K562 (cell line): ENCODE results near the gene CD79A. TPM values are rescaled to one million over a fixed set of nuclear protein-coding genes. Genes with fewer than 3 reads are reported as not detected.

ENCODE experiments used
- CBX1 ChIP-seq: sonication (generic); IDR thresholded peaks from 2 replicates; pipeline ENCODE4 v1.6.1; 2016; ENCODE audit warnings: antibody characterized with exemption, low read depth, mild to moderate bottlenecking
- CTBP1 ChIP-seq: fragments of 450-650 bp; IDR thresholded peaks from 2 replicates; pipeline ENCODE4 v1.6.1; 2016; ENCODE audit warnings: borderline replicate concordance
- EP300 ChIP-seq: IDR thresholded peaks from 2 replicates; pipeline ENCODE4 v1.6.1; 2012; ENCODE audit warnings: low read length, improper control_type of control experiment
- HIVEP1 ChIP-seq: fragments of 250-450 bp; sonication (Bioruptor Pico); IDR thresholded peaks from 2 replicates; pipeline ENCODE4 v1.4.0; 2020; ENCODE audit warnings: mild to moderate bottlenecking
- MAFG ChIP-seq: fragments of 450-650 bp; conservative IDR thresholded peaks from 2 replicates; pipeline ENCODE4 v1.6.1; 2016; ENCODE audit warnings: missing genetic modification characterization, missing compliant biosample characterization
- MCM2 ChIP-seq: fragments of 450-650 bp; IDR thresholded peaks from 2 replicates; pipeline ENCODE4 v1.6.1; 2017; ENCODE audit warnings: low read depth, mild to moderate bottlenecking
- PBX2 ChIP-seq, 2 experiments: IDR thresholded peaks in 1 of 2; conservative IDR thresholded peaks in 1 of 2; 2 replicates each; pipeline ENCODE4 v1.6.1; 2016; ENCODE audit warnings: low read depth in 2 of 2, mild to moderate bottlenecking in 1 of 2, missing compliant biosample characterization in 1 of 2, missing genetic modification characterization in 1 of 2, moderate library complexity in 1 of 2
- POLR2A ChIP-seq: fragments of 450-650 bp; conservative IDR thresholded peaks from 2 replicates; pipeline ENCODE4 v1.6.1; 2016
- RBFOX2 ChIP-seq: fragments of 200-400 bp; formaldehyde crosslinking; IDR thresholded peaks from 2 replicates; pipeline ENCODE4 v1.6.1; 2017; ENCODE audit warnings: low read depth, mild to moderate bottlenecking, low read length, moderate library complexity
- RFX7 ChIP-seq: fragments of 250-450 bp; sonication (Bioruptor Pico); IDR thresholded peaks from 2 replicates; pipeline ENCODE4 v1.5.1; 2021; ENCODE audit warnings: mild to moderate bottlenecking
- SNRNP70 ChIP-seq: fragments of 200-400 bp; formaldehyde crosslinking; optimal IDR thresholded peaks from 2 replicates; pipeline ENCODE3; 2017; ENCODE audit warnings: low read depth, low read length
- SRSF1 ChIP-seq: fragments of 200-400 bp; formaldehyde crosslinking; IDR thresholded peaks from 2 replicates; pipeline ENCODE4 v1.6.1; 2017; ENCODE audit warnings: mild to moderate bottlenecking, low read depth, low read length, moderate library complexity
- SRSF3 ChIP-seq: fragments of 200-400 bp; formaldehyde crosslinking; IDR thresholded peaks from 2 replicates; pipeline ENCODE4 v1.6.1; 2016; ENCODE audit warnings: mild to moderate bottlenecking, low read length, moderate library complexity; ENCODE audit not compliant: insufficient read depth
- U2AF1 ChIP-seq: fragments of 200-400 bp; formaldehyde crosslinking; optimal IDR thresholded peaks from 2 replicates; pipeline ENCODE3; 2017; ENCODE audit warnings: mild to moderate bottlenecking, low read depth, low read length, moderate library complexity
- ZBTB17 ChIP-seq: fragments of 450-650 bp; formaldehyde crosslinking; IDR thresholded peaks from 2 replicates; pipeline ENCODE4 v1.4.0; 2020; ENCODE audit warnings: mild to moderate bottlenecking
- ZBTB2 ChIP-seq: fragments of 450-650 bp; IDR thresholded peaks from 2 replicates; pipeline ENCODE4 v1.6.1; 2016; ENCODE audit warnings: antibody characterized with exemption
- ZBTB7A ChIP-seq: IDR thresholded peaks from 2 replicates; pipeline ENCODE4 v1.6.1; 2011; ENCODE audit warnings: low read depth, mild to moderate bottlenecking, low read length, moderate library complexity, borderline replicate concordance; ENCODE audit not compliant: control insufficient read depth
- ZFX ChIP-seq: sonication (generic); formaldehyde crosslinking; IDR thresholded peaks from 2 replicates; pipeline ENCODE4 v1.8.0; 2022; ENCODE audit warnings: mild to moderate bottlenecking, missing genetic modification reagents, moderate library complexity
- ZNF232 ChIP-seq: sonication (generic); formaldehyde crosslinking; IDR thresholded peaks from 2 replicates; pipeline ENCODE4 v1.8.0; 2022; ENCODE audit warnings: mild to moderate bottlenecking, missing genetic modification reagents
- ZNF785 ChIP-seq: fragments of 250-450 bp; sonication (Bioruptor Pico); IDR thresholded peaks from 2 replicates; pipeline ENCODE4 v1.4.0; 2020; ENCODE audit warnings: mild to moderate bottlenecking
- polyA plus RNA-seq, 8 experiments: library from polyadenylated mRNA; depleted of rRNA in 4 of 8; stranded (reverse) in 5 of 8; unstranded in 3 of 8; fragments of >200 nt; fragmentation: Nextera tagmentation in 2 of 8; fragmentation: Illumina TruSeq in 1 of 8; extraction: Ambion mirVana in 2 of 8; extraction: Trizol in 1 of 8; gene quantifications; 2 replicates each; pipeline versions ENCODE4 v1.2.1 to v1.2.3, GENCODE V29; 2011 to 2014; ENCODE audit warnings: inconsistent platforms in 1 of 8, missing spikeins in 1 of 8
- total RNA-seq, 7 experiments: library from RNA; depleted of rRNA in 6 of 7; stranded (reverse); fragments of >200 nt in 6 of 7; fragmentation: Illumina TruSeq in 2 of 7; extraction: Trizol in 2 of 7; gene quantifications; 2 replicates each; pipeline versions ENCODE4 v1.2.1 to v1.2.3, GENCODE V29; 2011 to 2021; ENCODE audit warnings: low replicate concordance in 1 of 7
- TF ChIP-seq, protein P1 (sequence below): fragments of 250-450 bp; sonication (Bioruptor Pico); IDR thresholded peaks from 2 replicates; pipeline ENCODE4 v1.8.0; 2021; ENCODE audit warnings: moderate library complexity, mild to moderate bottlenecking, inconsistent platforms
- TF ChIP-seq, protein P2 (sequence below): fragments of 250-450 bp; sonication (Bioruptor Pico); IDR thresholded peaks from 2 replicates; pipeline ENCODE4 v1.8.0; 2022; ENCODE audit warnings: inconsistent platforms, mild to moderate bottlenecking, moderate library complexity, borderline replicate concordance

CD79A gene
- total and polyA plus RNA-seq, 9 of the 15 experiments (the other 6 are each of a cell fraction or from before 2014, with no cell fraction given), result 0.04 to 0.72 (median 0.17) TPM; not detected in 3

DNA sequence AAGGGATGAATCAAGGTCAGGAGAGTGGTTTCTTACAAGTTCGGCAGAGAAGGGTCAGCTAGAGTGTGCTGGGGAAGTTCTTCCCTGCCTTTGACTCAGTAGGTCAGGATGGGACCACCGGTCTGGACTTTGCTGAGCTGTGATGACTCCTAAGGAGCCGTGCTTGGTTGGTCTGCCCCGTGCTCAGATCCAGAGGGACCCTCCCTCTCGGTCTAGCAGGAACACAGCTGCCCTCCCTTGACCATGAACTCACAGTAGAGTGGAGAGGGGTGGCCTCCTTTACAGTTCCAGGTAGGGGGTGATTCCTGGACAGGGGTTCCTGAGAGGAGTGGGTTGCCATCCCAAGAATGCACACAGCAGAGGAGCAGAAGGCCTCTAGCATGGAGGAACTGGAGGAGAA is 12.7 kb upstream of the CD79A start (continued):
- TF ChIP-seq PBX2 (CRISPR knock-in tag; IDR thresholded peaks at IDR 0.05; ENCODE audit: low read depth), result no peak
- no peak for TF ChIP-seq PBX2 (tag; conservative IDR thresholded peaks at IDR 0.05; ENCODE audit: low read depth)
- no peak for TF ChIP-seq EP300
- no peak for TF ChIP-seq U2AF1
- TF ChIP-seq MAFG (tag), result no peak
- TF ChIP-seq, protein P1, sequence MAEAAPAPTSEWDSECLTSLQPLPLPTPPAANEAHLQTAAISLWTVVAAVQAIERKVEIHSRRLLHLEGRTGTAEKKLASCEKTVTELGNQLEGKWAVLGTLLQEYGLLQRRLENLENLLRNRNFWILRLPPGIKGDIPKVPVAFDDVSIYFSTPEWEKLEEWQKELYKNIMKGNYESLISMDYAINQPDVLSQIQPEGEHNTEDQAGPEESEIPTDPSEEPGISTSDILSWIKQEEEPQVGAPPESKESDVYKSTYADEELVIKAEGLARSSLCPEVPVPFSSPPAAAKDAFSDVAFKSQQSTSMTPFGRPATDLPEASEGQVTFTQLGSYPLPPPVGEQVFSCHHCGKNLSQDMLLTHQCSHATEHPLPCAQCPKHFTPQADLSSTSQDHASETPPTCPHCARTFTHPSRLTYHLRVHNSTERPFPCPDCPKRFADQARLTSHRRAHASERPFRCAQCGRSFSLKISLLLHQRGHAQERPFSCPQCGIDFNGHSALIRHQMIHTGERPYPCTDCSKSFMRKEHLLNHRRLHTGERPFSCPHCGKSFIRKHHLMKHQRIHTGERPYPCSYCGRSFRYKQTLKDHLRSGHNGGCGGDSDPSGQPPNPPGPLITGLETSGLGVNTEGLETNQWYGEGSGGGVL, result no peak
- 0 out of 2 replicates have a peak, but pooled peaks have one; percentile 20 for TF ChIP-seq POLR2A
- TF ChIP-seq SNRNP70, result no peak
- TF ChIP-seq HIVEP1, result no peak
- TF ChIP-seq ZBTB17, result no peak
- no peak for TF ChIP-seq CTBP1
- no peak for TF ChIP-seq ZBTB7A
- TF ChIP-seq, protein P2, sequence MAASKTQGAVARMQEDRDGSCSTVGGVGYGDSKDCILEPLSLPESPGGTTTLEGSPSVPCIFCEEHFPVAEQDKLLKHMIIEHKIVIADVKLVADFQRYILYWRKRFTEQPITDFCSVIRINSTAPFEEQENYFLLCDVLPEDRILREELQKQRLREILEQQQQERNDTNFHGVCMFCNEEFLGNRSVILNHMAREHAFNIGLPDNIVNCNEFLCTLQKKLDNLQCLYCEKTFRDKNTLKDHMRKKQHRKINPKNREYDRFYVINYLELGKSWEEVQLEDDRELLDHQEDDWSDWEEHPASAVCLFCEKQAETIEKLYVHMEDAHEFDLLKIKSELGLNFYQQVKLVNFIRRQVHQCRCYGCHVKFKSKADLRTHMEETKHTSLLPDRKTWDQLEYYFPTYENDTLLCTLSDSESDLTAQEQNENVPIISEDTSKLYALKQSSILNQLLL (CRISPR knock-in tag), result no peak
- no peak for TF ChIP-seq ZNF232
- TF ChIP-seq RBFOX2, result peak; percentile 41
- TF ChIP-seq ZFX (CRISPR knock-in tag), result no peak
- TF ChIP-seq RFX7, result no peak
- no peak for TF ChIP-seq MCM2
- TF ChIP-seq CBX1, result no peak
- no peak for TF ChIP-seq SRSF1
- TF ChIP-seq SRSF3, result no peak
- TF ChIP-seq ZBTB2, result no peak
- no peak for TF ChIP-seq ZNF785 (CRISPR knock-in tag)
